DND-41 (cell line): ENCODE data around the gene GSK3A.

ENCODE experiments used
- ATAC-seq: fragments of 200-7000 bp; cut with Tn5 transposase; 3 replicates; pipeline ENCODE4 v1.9.1; 2021; ENCODE audit warnings: low read depth; ENCODE audit not compliant: insufficient read depth
- DNase-seq: peaks from one replicate; pipeline ENCODE4 v3.0.0-alpha.2; 2020
- H2AFZ ChIP-seq: 2 replicates; pipeline ENCODE4 v1.6.0; 2012; ENCODE audit warnings: low read depth, low read length
- H3K27ac ChIP-seq: 2 replicates; pipeline ENCODE4 v1.5.1; 2012; ENCODE audit warnings: low read length, inconsistent platforms
- H3K27me3 ChIP-seq: fragments of 200-600 bp; sonication (generic); 2 replicates; pipeline ENCODE4 v1.6.0; 2012; ENCODE audit warnings: low read length, mild to moderate bottlenecking, inconsistent platforms; ENCODE audit not compliant: insufficient read depth, poor library complexity
- H3K36me3 ChIP-seq: 2 replicates; pipeline ENCODE4 v1.5.1; 2012; ENCODE audit warnings: low read length, inconsistent platforms; ENCODE audit not compliant: insufficient read depth
- H3K4me1 ChIP-seq: 2 replicates; pipeline ENCODE4 v1.5.1; 2012; ENCODE audit warnings: mild to moderate bottlenecking, low read length; ENCODE audit not compliant: insufficient read depth
- H3K4me2 ChIP-seq: 2 replicates; pipeline ENCODE4 v1.6.0; 2012; ENCODE audit warnings: mild to moderate bottlenecking, moderate library complexity, low read length, inconsistent platforms; ENCODE audit not compliant: insufficient read depth
- H3K4me3 ChIP-seq, 2 experiments: fragments of 200-600 bp in 1 of 2; shearing (Covaris generic) in 1 of 2; 2 replicates each; pipeline ENCODE4 v1.5.1; 2012 to 2016; ENCODE audit warnings: inconsistent platforms in 2 of 2, low read length in 2 of 2, mild to moderate bottlenecking in 2 of 2, low read depth in 1 of 2, moderate library complexity in 1 of 2
- H3K79me2 ChIP-seq: 2 replicates; pipeline ENCODE4 v1.6.0; 2012; ENCODE audit warnings: low read length, inconsistent platforms; ENCODE audit not compliant: insufficient read depth
- H3K9ac ChIP-seq: 2 replicates; pipeline ENCODE4 v1.6.0; 2012; ENCODE audit warnings: low read depth, mild to moderate bottlenecking, inconsistent platforms, low read length, moderate library complexity
- H3K9me3 ChIP-seq: 2 replicates; pipeline ENCODE4 v1.5.1; 2012; ENCODE audit warnings: low read length, moderate library complexity, mild to moderate bottlenecking, inconsistent platforms; ENCODE audit not compliant: insufficient read depth, severe bottlenecking
- H4K20me1 ChIP-seq: 2 replicates; pipeline ENCODE4 v1.6.0; 2012; ENCODE audit warnings: low read length; ENCODE audit not compliant: insufficient read depth
- CTCF ChIP-seq: IDR thresholded peaks from 2 replicates; pipeline ENCODE4 v1.5.1; 2012; ENCODE audit warnings: borderline replicate concordance, low read length, moderate library complexity, mild to moderate bottlenecking; ENCODE audit not compliant: poor library complexity, severe bottlenecking; ENCODE audit errors: extremely low read depth
- EZH2 ChIP-seq: IDR thresholded peaks from 3 replicates; pipeline ENCODE4 v1.6.1; 2012; ENCODE audit warnings: borderline replicate concordance, low read depth, mild to moderate bottlenecking, moderate library complexity, low read length, inconsistent platforms; ENCODE audit not compliant: severe bottlenecking

Gene GSK3A

GRCh38 chr19:42202290-42202880, 40.0 kb downstream of the GSK3A start:
- DNase-seq (no peak), ATAC-seq (no peak)
- peaks cover 45% of the 10 kb centered on the region for H3K4me1 ChIP-seq
- no peak overlapping the region for H3K4me3 ChIP-seq
- no peaks in the 10 kb centered on the region for H3K27me3 ChIP-seq
- TF ChIP-seq CTCF = no peak
- TF ChIP-seq EZH2 = no peak
- no peak overlapping the region for H3K4me2 ChIP-seq
- H4K20me1 ChIP-seq = peaks cover 14% of the 10 kb centered on the region
- no peaks in the 10 kb centered on the region for H3K9me3 ChIP-seq
- H3K27ac ChIP-seq = 0 out of 2 replicates have a peak overlapping the region, but pooled peaks have one; percentile 8
- peaks cover 21% of the 10 kb centered on the region for H3K79me2 ChIP-seq
- no peak overlapping the region for H2AFZ ChIP-seq
- no peak overlapping the region for H3K9ac ChIP-seq
- H3K36me3 ChIP-seq = peaks cover 62% of the 10 kb centered on the region

GRCh38 chr19:42201489-42202289, 40.7 kb downstream of the GSK3A start:
- peaks cover 48% of the 10 kb centered on the region for H3K4me1 ChIP-seq
- H3K4me2 ChIP-seq = no peak overlapping the region
- TF ChIP-seq EZH2 (no peak), CTCF (no peak)
- H3K9me3 ChIP-seq = no peaks in the 10 kb centered on the region
- H3K36me3 ChIP-seq = peaks cover 61% of the 10 kb centered on the region
- H3K79me2 ChIP-seq = peaks cover 19% of the 10 kb centered on the region
- ATAC-seq = no peak
- H3K9ac ChIP-seq = no peak overlapping the region
- H3K27me3 ChIP-seq = no peaks in the 10 kb centered on the region
- H4K20me1 ChIP-seq = peaks cover 8% of the 10 kb centered on the region
- no peak for DNase-seq
- no peak overlapping the region for H2AFZ ChIP-seq
- H3K27ac ChIP-seq = 0 out of 2 replicates have a peak overlapping the region, but pooled peaks have one; percentile 4
- H3K4me3 ChIP-seq = no peak overlapping the region

- peaks cover 48% of the 10 kb centered on the region for H3K4me1 ChIP-seq
- no peaks in the 10 kb centered on the region for H3K9me3 ChIP-seq
- peak overlapping the region in 1 of 2 experiments; percentile 48; a peak in 2 of 4 replicates for H3K4me3 ChIP-seq
- H2AFZ ChIP-seq = peak overlapping the region; percentile 43
- H3K9ac ChIP-seq = peak overlapping the region; percentile 59
- DNase-seq = peak; percentile 23
- H3K27me3 ChIP-seq = no peaks in the 10 kb centered on the region
- peaks cover 16% of the 10 kb centered on the region for H3K79me2 ChIP-seq
- no peak for TF ChIP-seq EZH2
- no peak for TF ChIP-seq CTCF
- peak overlapping the region; percentile 79 for H3K27ac ChIP-seq
- ATAC-seq = no peak
- H3K4me2 ChIP-seq = peak overlapping the region; percentile 63
- peaks cover 54% of the 10 kb centered on the region for H3K36me3 ChIP-seq
- H4K20me1 ChIP-seq = peaks cover 5% of the 10 kb centered on the region
Measured at GRCh38 chr19:42200116-42200715, 42.2 kb downstream of the GSK3A start.
